ENCODE data around the gene LRRC14B. TPM values are rescaled to one million over a fixed set of nuclear protein-coding genes. Genes with fewer than 3 reads are reported as not detected.

LRRC14B gene
- total RNA-seq, 4 donors from 2014 or later: not detected

DNA sequence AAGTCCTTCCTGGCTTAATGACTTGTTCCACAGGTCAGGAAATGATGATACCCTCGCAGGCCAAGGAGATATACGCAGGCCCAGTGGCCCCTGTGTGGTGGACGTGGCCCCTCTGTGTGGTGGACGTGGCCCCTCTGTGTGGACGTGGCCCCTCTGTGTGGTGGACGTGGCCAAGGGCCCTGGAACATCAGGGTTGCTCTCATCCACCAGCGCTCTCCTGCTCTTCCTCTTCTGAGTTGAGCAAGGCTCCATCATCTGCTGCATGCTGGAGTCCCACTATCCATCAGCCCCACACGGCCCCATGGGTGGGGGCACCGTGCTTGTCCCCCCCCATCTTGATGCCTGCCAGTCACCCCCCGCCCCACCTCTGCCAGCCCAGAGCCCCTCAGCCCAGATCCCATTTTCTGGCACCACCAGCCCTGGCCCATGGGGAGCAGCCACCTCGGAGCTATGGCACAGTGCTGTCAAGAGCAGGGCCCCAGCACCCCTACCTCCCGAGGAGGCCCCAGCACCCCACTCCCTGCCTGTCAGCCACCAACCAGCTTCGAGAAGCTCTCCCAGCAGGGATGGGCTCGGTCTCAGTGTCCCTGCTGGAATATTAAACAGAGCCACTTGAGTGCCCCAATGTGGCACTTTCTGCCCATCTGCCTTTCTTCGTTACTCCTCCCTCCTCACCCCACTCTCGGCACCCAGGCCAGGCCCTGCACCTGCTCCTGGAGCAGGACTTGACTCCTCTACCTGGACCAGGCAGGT, 8.1 kb downstream of the LRRC14B start:
- Histone ChIP-seq H3K27me3 (no peaks in the 10 kb centered on the region), H3K27ac (no peak overlapping the region), H3K36me3 (peaks cover 15% of the 10 kb centered on the region), H3K9me3 (no peaks in the 10 kb centered on the region), H3K4me3 (no peak overlapping the region), H3K4me1 (peaks cover 4% of the 10 kb centered on the region)
- TF ChIP-seq POLR2A (IDR thresholded peaks at IDR 0.05) (no peak), EP300 (IDR thresholded peaks at IDR 0.05) (no peak), POLR2AphosphoS5 (IDR thresholded peaks at IDR 0.05) (no peak)
- TF ChIP-seq, protein P1, sequence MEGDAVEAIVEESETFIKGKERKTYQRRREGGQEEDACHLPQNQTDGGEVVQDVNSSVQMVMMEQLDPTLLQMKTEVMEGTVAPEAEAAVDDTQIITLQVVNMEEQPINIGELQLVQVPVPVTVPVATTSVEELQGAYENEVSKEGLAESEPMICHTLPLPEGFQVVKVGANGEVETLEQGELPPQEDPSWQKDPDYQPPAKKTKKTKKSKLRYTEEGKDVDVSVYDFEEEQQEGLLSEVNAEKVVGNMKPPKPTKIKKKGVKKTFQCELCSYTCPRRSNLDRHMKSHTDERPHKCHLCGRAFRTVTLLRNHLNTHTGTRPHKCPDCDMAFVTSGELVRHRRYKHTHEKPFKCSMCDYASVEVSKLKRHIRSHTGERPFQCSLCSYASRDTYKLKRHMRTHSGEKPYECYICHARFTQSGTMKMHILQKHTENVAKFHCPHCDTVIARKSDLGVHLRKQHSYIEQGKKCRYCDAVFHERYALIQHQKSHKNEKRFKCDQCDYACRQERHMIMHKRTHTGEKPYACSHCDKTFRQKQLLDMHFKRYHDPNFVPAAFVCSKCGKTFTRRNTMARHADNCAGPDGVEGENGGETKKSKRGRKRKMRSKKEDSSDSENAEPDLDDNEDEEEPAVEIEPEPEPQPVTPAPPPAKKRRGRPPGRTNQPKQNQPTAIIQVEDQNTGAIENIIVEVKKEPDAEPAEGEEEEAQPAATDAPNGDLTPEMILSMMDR (IDR thresholded peaks at IDR 0.05): no peak
- DNase-seq (ENCODE audit: low spot score in 2 of 2): peak in 1 of 2 donors; percentile 69
- 93% methylated on average over 10 of the region's 16 CpGs for WGBS

DNA sequence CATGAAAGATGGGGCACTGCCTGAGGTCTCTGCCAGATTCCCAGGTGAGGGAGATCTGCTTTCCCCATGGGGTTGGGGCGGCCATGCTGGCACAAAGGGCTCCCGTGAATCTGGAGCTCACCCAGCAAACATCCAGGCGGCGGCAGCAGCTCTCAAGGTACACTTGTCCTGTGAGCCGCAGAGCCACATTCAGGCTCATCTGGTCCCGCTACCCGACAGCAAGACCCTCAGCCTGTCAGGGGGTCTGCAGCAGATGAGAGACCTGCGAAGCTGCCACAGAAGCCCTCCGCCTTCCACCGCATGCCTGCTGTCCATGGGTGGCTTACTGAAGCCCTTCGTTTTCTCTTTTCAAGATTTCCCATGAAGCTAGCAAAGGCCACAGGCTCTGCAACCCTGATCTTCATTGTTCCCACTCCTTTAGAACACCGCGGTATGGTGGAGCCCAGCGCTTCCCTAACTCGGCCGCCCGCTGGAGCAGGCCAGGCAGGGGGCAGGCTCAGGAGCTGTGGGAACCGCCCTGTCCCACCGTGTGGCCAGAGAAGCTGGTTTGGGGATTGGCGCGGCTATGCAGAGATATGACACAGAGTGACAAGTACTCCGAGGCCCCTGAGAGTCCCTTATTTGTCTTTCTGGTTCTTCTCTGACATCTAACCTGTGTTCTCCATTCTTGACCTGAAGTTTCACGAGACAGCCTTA, 8.8 kb downstream of the LRRC14B start:
- WGBS: 89% methylated on average over 18 of the region's 23 CpGs

DNA sequence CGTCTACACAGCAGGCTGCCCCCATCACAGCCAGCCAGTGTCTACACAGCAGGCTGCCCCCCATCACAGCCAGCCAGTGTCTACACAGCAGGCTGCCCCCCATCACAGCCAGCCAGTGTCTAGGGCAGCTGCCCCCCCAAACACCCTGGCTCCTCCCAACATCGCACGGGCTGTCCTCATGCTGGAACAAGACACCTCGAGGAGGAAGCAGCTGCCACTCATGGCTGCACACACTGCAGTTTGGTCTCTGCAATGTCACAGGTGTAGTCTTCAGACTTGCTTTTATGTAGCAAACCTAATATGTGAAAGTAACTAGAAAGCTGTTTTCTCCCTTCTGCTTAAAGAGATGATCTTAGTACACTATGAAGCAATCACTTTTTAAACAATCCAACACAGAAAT, 9.7 kb downstream of the LRRC14B start:
- Histone ChIP-seq H3K27ac (no peak overlapping the region), H3K4me3 (no peak overlapping the region), H3K27me3 (no peaks in the 10 kb centered on the region), H3K36me3 (peaks cover 27% of the 10 kb centered on the region), H3K4me1 (peaks cover 4% of the 10 kb centered on the region), H3K9me3 (no peaks in the 10 kb centered on the region)
- no peak for DNase-seq (ENCODE audit: low spot score in 2 of 2)
- 76% methylated on average over 4 of the region's 4 CpGs for WGBS
- TF ChIP-seq, protein P1 (IDR thresholded peaks at IDR 0.05): no peak
- no peak for TF ChIP-seq POLR2AphosphoS5 (IDR thresholded peaks at IDR 0.05)

More for the DNA sequence above, 8.8 kb downstream of the LRRC14B start:
- no peaks in the 10 kb centered on the region for H3K9me3 ChIP-seq
- no peak overlapping the region for H3K4me3 ChIP-seq
- H3K36me3 ChIP-seq: peaks cover 20% of the 10 kb centered on the region
- no peak overlapping the region for H3K27ac ChIP-seq
- no peaks in the 10 kb centered on the region for H3K27me3 ChIP-seq
- peak in 1 of 2 donors; percentile 61 for DNase-seq (ENCODE audit: low spot score in 2 of 2)
- TF ChIP-seq EP300 (IDR thresholded peaks at IDR 0.05): no peak
- TF ChIP-seq, protein P1 (IDR thresholded peaks at IDR 0.05): no peak
- TF ChIP-seq POLR2A (IDR thresholded peaks at IDR 0.05): no peak
- no peak for TF ChIP-seq POLR2AphosphoS5 (IDR thresholded peaks at IDR 0.05)
- H3K4me1 ChIP-seq: peaks cover 4% of the 10 kb centered on the region

DNA sequence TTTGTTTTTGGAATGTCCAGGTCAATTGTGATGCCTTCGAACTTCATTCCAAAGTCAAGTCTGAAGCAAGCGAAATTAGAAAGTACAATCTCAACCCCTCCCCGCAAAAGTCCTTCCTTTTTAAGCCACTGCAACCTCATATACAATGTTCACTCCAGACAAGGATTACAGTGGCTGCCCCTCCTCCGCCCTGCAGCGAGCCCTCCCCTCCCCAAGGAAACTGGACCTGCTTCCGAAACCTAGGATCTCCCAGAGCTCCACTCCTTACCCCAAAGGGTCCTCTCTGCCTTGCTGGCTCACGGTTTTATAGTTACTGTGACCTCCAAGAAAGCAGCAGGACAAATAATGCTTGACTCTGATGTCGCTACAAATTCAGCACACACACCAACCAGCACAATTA, 10.4 kb downstream of the LRRC14B start:
- WGBS: 89% methylated on average over 8 of the region's 8 CpGs
- TF ChIP-seq EP300 (IDR thresholded peaks at IDR 0.05) (no peak), POLR2AphosphoS5 (IDR thresholded peaks at IDR 0.05) (no peak), POLR2A (IDR thresholded peaks at IDR 0.05) (no peak)
- TF ChIP-seq, protein P1 (IDR thresholded peaks at IDR 0.05): no peak
- no peaks in the 10 kb centered on the region for H3K9me3 ChIP-seq
- no peaks in the 10 kb centered on the region for H3K4me1 ChIP-seq
- H3K27ac ChIP-seq: no peak overlapping the region
- H3K4me3 ChIP-seq: no peak overlapping the region
- H3K27me3 ChIP-seq: no peaks in the 10 kb centered on the region
- no peak for DNase-seq (ENCODE audit: low spot score in 2 of 2)
- H3K36me3 ChIP-seq: peaks cover 27% of the 10 kb centered on the region

DNA sequence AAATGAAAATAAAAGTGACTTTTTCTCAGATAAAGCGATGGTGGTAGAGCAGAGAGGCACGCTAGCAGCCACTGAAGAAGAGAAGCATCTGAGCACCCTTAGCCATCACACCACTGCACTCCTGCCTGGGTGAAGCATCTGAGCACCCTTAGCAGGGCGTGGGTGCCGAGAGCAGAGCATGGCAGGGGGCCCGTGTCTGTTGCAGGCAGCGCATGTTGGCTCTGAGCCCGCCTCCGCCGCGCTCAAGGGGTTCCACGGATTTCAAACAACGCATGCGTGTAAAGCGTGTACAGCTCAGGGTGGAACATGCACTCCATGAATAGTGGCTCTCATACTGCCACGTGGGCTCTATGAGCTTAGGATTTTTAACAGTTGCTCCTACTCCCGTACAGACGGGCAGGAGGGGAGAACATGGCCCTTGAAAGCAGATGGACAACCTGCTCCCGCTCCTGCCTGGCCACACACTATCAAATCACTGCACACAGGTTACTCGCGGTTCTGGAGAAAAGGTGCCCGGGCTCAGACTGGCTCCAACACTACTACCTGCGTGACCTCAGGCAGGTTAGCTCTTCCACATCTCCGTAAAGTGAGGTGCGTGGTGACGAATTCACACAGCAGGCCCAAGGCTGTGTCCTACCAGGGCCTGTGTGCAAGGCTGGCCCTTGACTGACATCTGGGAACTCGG, 12.1 kb downstream of the LRRC14B start:
- H3K27me3 ChIP-seq: no peaks in the 10 kb centered on the region
- no peaks in the 10 kb centered on the region for H3K9me3 ChIP-seq
- no peak for TF ChIP-seq EP300 (IDR thresholded peaks at IDR 0.05)
- TF ChIP-seq POLR2AphosphoS5 (IDR thresholded peaks at IDR 0.05): no peak
- no peak for TF ChIP-seq POLR2A (IDR thresholded peaks at IDR 0.05)
- TF ChIP-seq, protein P1 (IDR thresholded peaks at IDR 0.05): no peak
- no peak for DNase-seq (ENCODE audit: low spot score in 2 of 2)
- no peak overlapping the region for H3K4me3 ChIP-seq
- H3K27ac ChIP-seq: no peak overlapping the region
- H3K36me3 ChIP-seq: peaks cover 27% of the 10 kb centered on the region
- 92% methylated on average over 25 of the region's 26 CpGs for WGBS
- H3K4me1 ChIP-seq: no peaks in the 10 kb centered on the region

All from suprapubic skin (tissue), 4 donors.